ENCODE results near the gene FCHSD2.

GRCh38 chr11:72824020-72824419, 318.1 kb downstream of the FCHSD2 start:
- no peak for TF ChIP-seq CTCF (IDR thresholded peaks at IDR 0.05)
- no peak for TF ChIP-seq POLR2A (IDR thresholded peaks at IDR 0.05)
